ENCODE measurements around the gene SDK2. TPM values are rescaled to one million over a fixed set of nuclear protein-coding genes. Genes with fewer than 3 reads are reported as not detected.

SDK2 gene
- total RNA-seq, 1 donor from 2014 or later: 11.2 TPM

GRCh38 chr17:73396431-73397277 lies 247.6 kb downstream of the SDK2 start:
- DNase-seq (ENCODE audit: low read depth): no peak
- no peak overlapping the region for H3K27ac ChIP-seq (ENCODE audit: low read depth, low read length)
- TF ChIP-seq EZH2 (IDR thresholded peaks at IDR 0.05; ENCODE audit: insufficient read depth, low read length) (no peak), CTCF (IDR thresholded peaks at IDR 0.05; ENCODE audit: insufficient read depth, low read depth, low read length) (no peak)

GRCh38 chr17:73394512-73395450 lies 249.5 kb downstream of the SDK2 start:
- no peaks in the 10 kb centered on the region for H4K20me1 ChIP-seq (ENCODE audit: insufficient read depth, low read length)
- no peak overlapping the region for H3K4me3 Mint-ChIP-seq (ENCODE audit: unreplicated experiment)
- peaks cover 15% of the 10 kb centered on the region for H3K27me3 Mint-ChIP-seq (ENCODE audit: low read depth, unreplicated experiment)
- H3K27ac Mint-ChIP-seq (ENCODE audit: unreplicated experiment): no peak overlapping the region
- TF ChIP-seq CTCF (IDR thresholded peaks at IDR 0.05; ENCODE audit: insufficient read depth, low read depth, low read length) (no peak), EZH2 (IDR thresholded peaks at IDR 0.05; ENCODE audit: insufficient read depth, low read length) (no peak)
- H3K36me3 Mint-ChIP-seq (ENCODE audit: low read depth, unreplicated experiment): peaks cover 16% of the 10 kb centered on the region
- no peaks in the 10 kb centered on the region for H3K9me3 Mint-ChIP-seq (ENCODE audit: unreplicated experiment)
- H3K4me3 ChIP-seq (ENCODE audit: insufficient read depth, low read depth, low read length): no peak overlapping the region
- H3K79me2 ChIP-seq (ENCODE audit: insufficient read depth, low read length): no peaks in the 10 kb centered on the region
- H3K27ac ChIP-seq (ENCODE audit: low read depth, low read length): no peak overlapping the region
- H3K4me1 Mint-ChIP-seq (ENCODE audit: low read depth, unreplicated experiment): peaks cover 2% of the 10 kb centered on the region
- H3K9ac ChIP-seq (ENCODE audit: low read length): no peak overlapping the region
- H3K9me3 ChIP-seq (ENCODE audit: insufficient read depth, low read depth, low read length): no peaks in the 10 kb centered on the region
- no peak overlapping the region for H2AFZ ChIP-seq (ENCODE audit: low read depth, low read length)
- H3K36me3 ChIP-seq (ENCODE audit: insufficient read depth, low read length): no peaks in the 10 kb centered on the region
- H3K27me3 ChIP-seq (ENCODE audit: insufficient read depth, low read length): peaks cover 4% of the 10 kb centered on the region
- no peak for FAIRE-seq
- DNase-seq (ENCODE audit: low read depth): no peak
- peaks cover 7% of the 10 kb centered on the region for H3K4me1 ChIP-seq (ENCODE audit: insufficient read depth, low read length)
- H3K4me2 ChIP-seq (ENCODE audit: low read length): no peak overlapping the region

More at GRCh38 chr17:73396431-73397277, 247.6 kb downstream of the SDK2 start:
- Histone ChIP-seq H2AFZ (ENCODE audit: low read depth, low read length) (no peak overlapping the region), H3K4me3 (ENCODE audit: insufficient read depth, low read depth, low read length) (no peak overlapping the region), H3K4me1 (ENCODE audit: insufficient read depth, low read length) (peaks cover 7% of the 10 kb centered on the region), H3K27me3 (ENCODE audit: insufficient read depth, low read length) (peaks cover 4% of the 10 kb centered on the region), H3K79me2 (ENCODE audit: insufficient read depth, low read length) (no peaks in the 10 kb centered on the region), H3K9me3 (ENCODE audit: insufficient read depth, low read depth, low read length) (no peaks in the 10 kb centered on the region), H3K4me2 (ENCODE audit: low read length) (peak overlapping the region; percentile 11), H3K36me3 (ENCODE audit: insufficient read depth, low read length) (no peaks in the 10 kb centered on the region), H3K9ac (ENCODE audit: low read length) (no peak overlapping the region), H4K20me1 (ENCODE audit: insufficient read depth, low read length) (no peaks in the 10 kb centered on the region)
- H3K27ac Mint-ChIP-seq (ENCODE audit: unreplicated experiment): no peak overlapping the region
- no peaks in the 10 kb centered on the region for H3K9me3 Mint-ChIP-seq (ENCODE audit: unreplicated experiment)
- no peak for FAIRE-seq
- H3K36me3 Mint-ChIP-seq (ENCODE audit: low read depth, unreplicated experiment): peaks cover 15% of the 10 kb centered on the region
- H3K27me3 Mint-ChIP-seq (ENCODE audit: low read depth, unreplicated experiment): peaks cover 11% of the 10 kb centered on the region
- no peak overlapping the region for H3K4me3 Mint-ChIP-seq (ENCODE audit: unreplicated experiment)
- peaks cover 2% of the 10 kb centered on the region for H3K4me1 Mint-ChIP-seq (ENCODE audit: low read depth, unreplicated experiment)
